PC-9 (cell line): ENCODE results near the gene ZNF407. TPM values are rescaled to one million over a fixed set of nuclear protein-coding genes. Genes with fewer than 3 reads are reported as not detected.
"Not testable (repeated sequence)": the region's sequence is repeated elsewhere in the genome, so short reads cannot be mapped to it uniquely, and the experiment has no call there.

Source experiments
- BruUV-seq: library from RNA; stranded (reverse); fragments of 400-500 nt; replicated peaks from 2 replicates; lab custom pipeline; 2021; lab: Mats Ljungman, UMichigan
- CTCF ChIA-PET: fragments of 300-600 bp; sonication (Branson Sonifier 250); formaldehyde crosslinking; loops from one replicate; lab custom pipeline; 2022; ENCODE audit warnings: antibody characterized with exemption; lab: Charles Lee
- POLR2A ChIA-PET: fragments of 300-600 bp; sonication (Branson Sonifier 250); formaldehyde crosslinking; loops from one replicate; lab custom pipeline; 2022; ENCODE audit warnings: antibody characterized with exemption; ENCODE audit not compliant: unreplicated experiment; lab: Charles Lee
- DNase-seq, 2 experiments: peaks; one replicate each; pipeline versions ENCODE4 v3.0.0 to v3.0.0-alpha.2; 2015 to 2022; ENCODE audit warnings: mixed read lengths in 1 of 2
- H2AFZ ChIP-seq: fragments of 200-600 bp; sonication (generic); 2 replicates; pipeline ENCODE4 v1.8.1; 2017; ENCODE audit warnings: antibody characterized with exemption
- H3F3A ChIP-seq: fragments of 200-600 bp; sonication (generic); 2 replicates; pipeline ENCODE4 v1.8.1; 2017; ENCODE audit warnings: antibody characterized with exemption, mild to moderate bottlenecking, low read depth; ENCODE audit not compliant: insufficient read depth
- H3K27ac ChIP-seq: fragments of 200-600 bp; sonication (generic); 2 replicates; pipeline ENCODE4 v1.6.1; 2016; ENCODE audit warnings: mixed run types
- H3K27me3 ChIP-seq: fragments of 200-600 bp; sonication (generic); 2 replicates; pipeline ENCODE4 v1.6.1; 2016; ENCODE audit warnings: low read depth, mixed run types; ENCODE audit not compliant: insufficient read depth
- H3K36me3 ChIP-seq: fragments of 200-600 bp; sonication (generic); 2 replicates; pipeline ENCODE4 v1.6.1; 2016; ENCODE audit warnings: low read depth, mixed run types
- H3K4me1 ChIP-seq: fragments of 200-600 bp; sonication (generic); replicated peaks from 2 replicates; pipeline ENCODE4 v1.6.1; 2016; ENCODE audit warnings: mixed run types; ENCODE audit not compliant: insufficient read depth
- H3K4me2 ChIP-seq: fragments of 200-600 bp; sonication (generic); 2 replicates; pipeline ENCODE4 v1.6.1; 2017; ENCODE audit warnings: mixed run types
- H3K4me3 ChIP-seq: fragments of 200-600 bp; sonication (generic); 2 replicates; pipeline ENCODE4 v1.6.1; 2016; ENCODE audit warnings: mixed run types
- H3K79me2 ChIP-seq: fragments of 200-600 bp; sonication (generic); 2 replicates; pipeline ENCODE4 v1.6.1; 2017; ENCODE audit warnings: low read depth, mixed run types
- H3K9me2 ChIP-seq: fragments of 200-600 bp; sonication (generic); 2 replicates; pipeline ENCODE4 v1.8.1; 2017; ENCODE audit warnings: mild to moderate bottlenecking; ENCODE audit not compliant: insufficient read depth
- H3K9me3 ChIP-seq: fragments of 200-600 bp; sonication (generic); 2 replicates; pipeline ENCODE4 v1.8.1; 2016; ENCODE audit warnings: low read depth; ENCODE audit not compliant: insufficient read depth
- H4K20me1 ChIP-seq: fragments of 200-600 bp; sonication (generic); 2 replicates; pipeline ENCODE4 v1.8.1; 2017; ENCODE audit not compliant: insufficient read depth
- CTCF ChIP-seq: fragments of 200-600 bp; sonication (generic); conservative IDR thresholded peaks from 2 replicates; pipeline ENCODE4 v1.6.1; 2017; ENCODE audit warnings: mixed run types, antibody characterized with exemption, mild to moderate bottlenecking, moderate library complexity
- EZH2 ChIP-seq: fragments of 200-600 bp; sonication (generic); IDR thresholded peaks from 2 replicates; pipeline ENCODE4 v1.8.0; 2017; ENCODE audit warnings: antibody characterized with exemption, low read depth
- intact Hi-C: fragments of 100-400 bp; cut with micrococcal nuclease; formaldehyde crosslinking; loops from one replicate; pipeline ENCODE4 v1.10.0; 2022; ENCODE audit not compliant: unreplicated experiment
- total RNA-seq: library from RNA; stranded (reverse); gene quantifications from 2 replicates; pipeline ENCODE4 v1.2.3, GENCODE V29; 2021

The ZNF407 gene
- total RNA-seq, 1 experiment from 2014 or later = 13.4 TPM

GRCh38 chr18:75083761-75084160 lies 486.1 kb downstream of the ZNF407 start:
- Histone ChIP-seq H2AFZ (no peak overlapping the region), H3K4me1 (no peaks in the 10 kb centered on the region), H3K27ac (no peak overlapping the region), H3K27me3 (0 out of 2 replicates have a peak, but pooled peaks cover 7% of the 10 kb centered on the region), H4K20me1 (no peaks in the 10 kb centered on the region), H3K4me2 (no peak overlapping the region), H3K4me3 (no peak overlapping the region), H3F3A (peaks cover 8% of the 10 kb centered on the region; the same call in 1 of the 2 replicates), H3K36me3 (no peaks in the 10 kb centered on the region), H3K79me2 (no peaks in the 10 kb centered on the region), H3K9me2 (no peaks in the 10 kb centered on the region), H3K9me3 (no peaks in the 10 kb centered on the region)
- TF ChIP-seq CTCF (no peak), EZH2 (no peak)
- DNase-seq = no peak
- intact Hi-C loops = no loop called here
- POLR2A ChIA-PET = no interaction called here
- CTCF ChIA-PET = no interaction called here
- no TSS peak for BruUV-seq

GRCh38 chr18:75085676-75086075 lies 488.0 kb downstream of the ZNF407 start:
- H3K4me2 ChIP-seq, H3F3A ChIP-seq, DNase-seq, H3K4me3 ChIP-seq, H3K9me2 ChIP-seq, CTCF ChIA-PET, BruUV-seq, H3K27me3 ChIP-seq, H2AFZ ChIP-seq, H3K79me2 ChIP-seq, H4K20me1 ChIP-seq, H3K36me3 ChIP-seq, POLR2A ChIA-PET, H3K4me1 ChIP-seq, H3K27ac ChIP-seq, H3K9me3 ChIP-seq, intact Hi-C loops: not testable (repeated sequence)

- POLR2A ChIA-PET = no interaction called here
- Histone ChIP-seq H3K9me2 (no peaks in the 10 kb centered on the region), H3F3A (peaks cover 8% of the 10 kb centered on the region; the same call in 1 of the 2 replicates), H3K27ac (no peak overlapping the region), H2AFZ (no peak overlapping the region), H3K4me1 (no peaks in the 10 kb centered on the region), H4K20me1 (no peaks in the 10 kb centered on the region), H3K4me3 (no peak overlapping the region), H3K36me3 (no peaks in the 10 kb centered on the region), H3K27me3 (0 out of 2 replicates have a peak, but pooled peaks cover 4% of the 10 kb centered on the region), H3K9me3 (no peaks in the 10 kb centered on the region), H3K4me2 (no peak overlapping the region), H3K79me2 (no peaks in the 10 kb centered on the region)
- intact Hi-C loops = no loop called here
- DNase-seq = no peak
- no TSS peak for BruUV-seq
- TF ChIP-seq EZH2 = no peak
- no peak for TF ChIP-seq CTCF
- CTCF ChIA-PET = no interaction called here
Observed at GRCh38 chr18:75086494-75087034, 488.9 kb downstream of the ZNF407 start.
